Activated CD4-positive, CD25-positive, alpha-beta regulatory T cell (primary cell): ENCODE measurements around the gene CADPS2.

ENCODE experiments used
- DNase-seq, 4 experiments: peaks; one replicate each; lab custom pipeline; 2025; lab: John Stamatoyannopoulos, UW

Gene CADPS2

GRCh38 chr7:122600042-122600441, 286.2 kb downstream of the CADPS2 start:
- no peak for DNase-seq

GRCh38 chr7:122597277-122597676, 289.0 kb downstream of the CADPS2 start:
- DNase-seq, result no peak

- no peak for DNase-seq
These were observed 290.4 kb downstream of the CADPS2 start for GRCh38 chr7:122595885-122596284.

- DNase-seq, result no peak
These were observed 297.6 kb downstream of the CADPS2 start for GRCh38 chr7:122588621-122589020.

GRCh38 chr7:122584676-122585251, 301.5 kb downstream of the CADPS2 start:
- no peak for DNase-seq

GRCh38 chr7:122578350-122578749, 307.9 kb downstream of the CADPS2 start:
- no peak for DNase-seq

GRCh38 chr7:122577449-122578003, 308.7 kb downstream of the CADPS2 start:
- no peak for DNase-seq

- DNase-seq, result no peak
These were observed 313.6 kb downstream of the CADPS2 start for GRCh38 chr7:122572706-122573105.

- DNase-seq, result no peak
These were observed 324.9 kb downstream of the CADPS2 start for GRCh38 chr7:122561326-122561725.

GRCh38 chr7:122556873-122557542, 329.3 kb downstream of the CADPS2 start:
- DNase-seq, result no peak

GRCh38 chr7:122556219-122556618, 330.0 kb downstream of the CADPS2 start:
- no peak for DNase-seq

GRCh38 chr7:122553761-122554160, 332.5 kb downstream of the CADPS2 start:
- DNase-seq, result no peak

GRCh38 chr7:122552769-122553168, 333.5 kb downstream of the CADPS2 start:
- no peak for DNase-seq

- DNase-seq, result no peak
These were observed 335.7 kb downstream of the CADPS2 start for GRCh38 chr7:122550545-122550944.

GRCh38 chr7:122549578-122549977, 336.7 kb downstream of the CADPS2 start:
- DNase-seq, result no peak

- no peak for DNase-seq
These were observed 339.8 kb downstream of the CADPS2 start for GRCh38 chr7:122546496-122546895.

- no peak for DNase-seq
These were observed 341.8 kb downstream of the CADPS2 start for GRCh38 chr7:122544463-122544862.

GRCh38 chr7:122543891-122544290, 342.4 kb downstream of the CADPS2 start:
- no peak for DNase-seq

GRCh38 chr7:122543166-122543565, 343.1 kb downstream of the CADPS2 start:
- DNase-seq, result no peak

- DNase-seq, result no peak
These were observed 351.2 kb downstream of the CADPS2 start for GRCh38 chr7:122535086-122535485.

GRCh38 chr7:122532406-122533269, 353.6 kb downstream of the CADPS2 start:
- no peak for DNase-seq

- no peak for DNase-seq
These were observed 357.3 kb downstream of the CADPS2 start for GRCh38 chr7:122528879-122529481.
